OCI-LY1 (cell line): ENCODE measurements around the gene THOC5.

Experiments used
- H2AFZ ChIP-seq: fragments of 200-600 bp; sonication (generic), shearing (Covaris generic); 2 replicates; pipeline ENCODE4 v1.6.0; 2014; ENCODE audit warnings: antibody characterized with exemption, mild to moderate bottlenecking, low read length
- H3F3A ChIP-seq: fragments of 200-600 bp; sonication (generic), shearing (Covaris generic); 2 replicates; pipeline ENCODE4 v1.6.0; 2014; ENCODE audit warnings: mild to moderate bottlenecking, antibody characterized with exemption, low read length, moderate library complexity; ENCODE audit not compliant: insufficient read depth
- H3K27ac ChIP-seq: fragments of 200-600 bp; sonication (generic); 2 replicates; pipeline ENCODE4 v1.5.1; 2014; ENCODE audit warnings: low read length, mixed run types, mild to moderate bottlenecking, low read depth; ENCODE audit not compliant: poor library complexity, severe bottlenecking
- H3K27me3 ChIP-seq: fragments of 200-600 bp; sonication (generic); 2 replicates; pipeline ENCODE4 v1.6.0; 2014; ENCODE audit warnings: antibody characterized with exemption, mild to moderate bottlenecking, low read length, moderate library complexity; ENCODE audit not compliant: insufficient read depth
- H3K36me3 ChIP-seq: fragments of 200-600 bp; sonication (generic); 2 replicates; pipeline ENCODE4 v1.6.1; 2014; ENCODE audit warnings: mild to moderate bottlenecking, antibody characterized with exemption, low read length, moderate library complexity, mixed read lengths; ENCODE audit not compliant: insufficient read depth
- H3K4me1 ChIP-seq: fragments of 200-600 bp; sonication (generic); 2 replicates; pipeline ENCODE4 v1.5.1; 2014; ENCODE audit warnings: mild to moderate bottlenecking, low read length, moderate library complexity; ENCODE audit not compliant: insufficient read depth, severe bottlenecking
- H3K4me2 ChIP-seq: fragments of 200-600 bp; sonication (generic), shearing (Covaris generic); 2 replicates; pipeline ENCODE4 v1.6.1; 2014; ENCODE audit warnings: low read length
- H3K4me3 ChIP-seq: fragments of 200-600 bp; sonication (generic); 2 replicates; pipeline ENCODE4 v1.5.1; 2014; ENCODE audit warnings: low read length, low read depth, mild to moderate bottlenecking, mixed read lengths; ENCODE audit not compliant: poor library complexity, severe bottlenecking
- H3K79me2 ChIP-seq: fragments of 200-600 bp; shearing (Covaris generic); 2 replicates; pipeline ENCODE4 v1.6.1; 2016; ENCODE audit warnings: mixed run types, low read length, mixed read lengths; ENCODE audit not compliant: insufficient read depth
- H3K9ac ChIP-seq: fragments of 200-600 bp; sonication (generic), shearing (Covaris generic); 2 replicates; pipeline ENCODE4 v1.6.1; 2014; ENCODE audit warnings: mild to moderate bottlenecking, low read length, mixed read lengths
- H3K9me2 ChIP-seq: fragments of 200-600 bp; sonication (generic), shearing (Covaris generic); 2 replicates; pipeline ENCODE4 v1.6.1; 2014; ENCODE audit warnings: low read depth, mild to moderate bottlenecking, low read length, mixed read lengths
- H3K9me3 ChIP-seq: fragments of 200-600 bp; shearing (Covaris generic); 2 replicates; pipeline ENCODE4 v1.6.1; 2014; ENCODE audit warnings: low read length, mixed read lengths
- H4K20me1 ChIP-seq: fragments of 200-600 bp; sonication (generic), shearing (Covaris generic); 2 replicates; pipeline ENCODE4 v1.6.0; 2016; ENCODE audit warnings: mild to moderate bottlenecking, low read length; ENCODE audit not compliant: insufficient read depth
- EZH2 ChIP-seq: fragments of 200-600 bp; sonication (generic), shearing (Covaris generic); IDR thresholded peaks from 2 replicates; pipeline ENCODE4 v1.8.0; 2017; ENCODE audit warnings: borderline replicate concordance, mixed run types, mild to moderate bottlenecking, antibody characterized with exemption, low read length, moderate library complexity, mixed read lengths
- TF ChIP-seq, protein P1 (sequence below): fragments of 200-600 bp; sonication (generic), shearing (Covaris generic); IDR thresholded peaks from 2 replicates; pipeline ENCODE4 v1.5.1; 2017; ENCODE audit warnings: mild to moderate bottlenecking, antibody characterized with exemption, low read length, moderate library complexity, mixed read lengths

The THOC5 gene

DNA sequence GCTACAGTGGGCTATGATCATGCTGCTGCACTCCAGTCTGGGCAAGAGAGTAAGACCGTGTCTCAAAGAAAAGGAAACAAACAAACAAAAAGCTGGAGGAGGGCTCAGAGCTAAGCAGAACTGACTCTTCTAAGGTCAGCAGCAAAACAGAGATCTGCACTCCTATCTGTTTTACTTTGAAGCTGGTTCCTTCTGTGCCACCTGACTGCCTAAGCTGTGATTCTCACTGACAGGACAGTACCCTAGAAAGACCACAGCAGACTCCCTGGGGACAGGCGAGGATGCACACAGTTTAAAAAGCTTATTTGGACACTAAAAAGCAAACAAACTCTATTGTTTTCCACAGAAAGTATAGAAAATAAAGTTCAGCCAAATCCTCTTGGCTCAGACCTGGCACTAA lies 43.0 kb downstream of the THOC5 start:
- no peak overlapping the region for H3K9ac ChIP-seq
- H3K9me2 ChIP-seq, result no peaks in the 10 kb centered on the region
- H3K27ac ChIP-seq, result no peak overlapping the region
- H2AFZ ChIP-seq, result no peak overlapping the region
- no peaks in the 10 kb centered on the region for H3K79me2 ChIP-seq
- no peak for TF ChIP-seq EZH2
- TF ChIP-seq, protein P1, sequence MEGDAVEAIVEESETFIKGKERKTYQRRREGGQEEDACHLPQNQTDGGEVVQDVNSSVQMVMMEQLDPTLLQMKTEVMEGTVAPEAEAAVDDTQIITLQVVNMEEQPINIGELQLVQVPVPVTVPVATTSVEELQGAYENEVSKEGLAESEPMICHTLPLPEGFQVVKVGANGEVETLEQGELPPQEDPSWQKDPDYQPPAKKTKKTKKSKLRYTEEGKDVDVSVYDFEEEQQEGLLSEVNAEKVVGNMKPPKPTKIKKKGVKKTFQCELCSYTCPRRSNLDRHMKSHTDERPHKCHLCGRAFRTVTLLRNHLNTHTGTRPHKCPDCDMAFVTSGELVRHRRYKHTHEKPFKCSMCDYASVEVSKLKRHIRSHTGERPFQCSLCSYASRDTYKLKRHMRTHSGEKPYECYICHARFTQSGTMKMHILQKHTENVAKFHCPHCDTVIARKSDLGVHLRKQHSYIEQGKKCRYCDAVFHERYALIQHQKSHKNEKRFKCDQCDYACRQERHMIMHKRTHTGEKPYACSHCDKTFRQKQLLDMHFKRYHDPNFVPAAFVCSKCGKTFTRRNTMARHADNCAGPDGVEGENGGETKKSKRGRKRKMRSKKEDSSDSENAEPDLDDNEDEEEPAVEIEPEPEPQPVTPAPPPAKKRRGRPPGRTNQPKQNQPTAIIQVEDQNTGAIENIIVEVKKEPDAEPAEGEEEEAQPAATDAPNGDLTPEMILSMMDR, result no peak
- H3K4me3 ChIP-seq, result no peak overlapping the region
- H4K20me1 ChIP-seq, result no peaks in the 10 kb centered on the region
- H3F3A ChIP-seq, result no peaks in the 10 kb centered on the region
- H3K9me3 ChIP-seq, result no peaks in the 10 kb centered on the region
- H3K4me1 ChIP-seq, result no peaks in the 10 kb centered on the region
- H3K27me3 ChIP-seq, result no peaks in the 10 kb centered on the region
- H3K36me3 ChIP-seq, result peaks cover 75% of the 10 kb centered on the region
- H3K4me2 ChIP-seq, result no peak overlapping the region

DNA sequence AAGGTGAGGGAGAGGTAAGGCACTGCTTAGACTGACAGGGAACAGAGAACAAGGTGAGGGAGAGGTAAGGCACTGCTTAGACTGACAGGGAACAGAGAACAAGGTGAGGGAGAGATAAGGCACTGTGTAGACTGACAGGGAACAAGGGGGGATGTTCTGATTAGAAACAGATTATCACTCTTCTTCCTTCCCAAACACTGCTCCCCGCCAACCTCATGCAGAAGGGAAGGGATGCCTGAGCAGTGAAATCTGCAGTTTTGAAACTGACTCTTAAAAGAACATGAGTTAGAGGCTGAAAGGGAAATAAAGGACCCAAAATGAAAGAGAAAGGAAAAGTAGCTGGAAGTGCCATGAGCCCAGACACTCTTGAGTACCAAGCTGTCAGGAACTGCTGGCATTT lies 43.7 kb downstream of the THOC5 start:
- Histone ChIP-seq H4K20me1 (no peaks in the 10 kb centered on the region), H3K27ac (no peak overlapping the region), H2AFZ (no peak overlapping the region), H3K36me3 (peaks cover 70% of the 10 kb centered on the region), H3K4me2 (no peak overlapping the region), H3F3A (no peaks in the 10 kb centered on the region), H3K9ac (no peak overlapping the region), H3K4me1 (no peaks in the 10 kb centered on the region), H3K9me2 (no peaks in the 10 kb centered on the region), H3K4me3 (no peak overlapping the region), H3K9me3 (no peaks in the 10 kb centered on the region), H3K27me3 (no peaks in the 10 kb centered on the region), H3K79me2 (no peaks in the 10 kb centered on the region)
- TF ChIP-seq, protein P1, result no peak
- TF ChIP-seq EZH2, result no peak

DNA sequence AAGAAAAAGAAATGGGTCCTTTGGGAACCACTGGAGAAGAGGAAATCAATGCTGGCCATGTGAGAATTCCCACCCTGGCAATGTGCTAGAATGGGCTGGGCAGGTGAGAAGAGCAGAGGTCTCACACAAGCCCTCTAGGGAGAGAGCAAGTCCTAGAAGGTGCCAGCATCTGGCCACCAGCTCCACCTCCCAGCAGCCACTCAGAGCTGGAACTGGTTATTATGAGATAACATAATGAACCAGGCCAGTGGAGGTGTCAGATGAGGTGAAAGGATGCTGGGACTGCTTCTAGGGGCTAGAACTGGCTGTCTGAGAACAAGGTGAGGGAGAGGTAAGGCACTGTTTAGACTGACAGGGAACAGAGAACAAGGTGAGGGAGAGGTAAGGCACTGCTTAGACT lies 44.3 kb downstream of the THOC5 start:
- no peak overlapping the region for H3K4me3 ChIP-seq
- H3K36me3 ChIP-seq, result peaks cover 70% of the 10 kb centered on the region
- H4K20me1 ChIP-seq, result no peaks in the 10 kb centered on the region
- H3K27ac ChIP-seq, result no peak overlapping the region
- no peaks in the 10 kb centered on the region for H3K9me2 ChIP-seq
- H3K79me2 ChIP-seq, result no peaks in the 10 kb centered on the region
- H3K9ac ChIP-seq, result no peak overlapping the region
- H3K4me2 ChIP-seq, result no peak overlapping the region
- H3K27me3 ChIP-seq, result no peaks in the 10 kb centered on the region
- H3F3A ChIP-seq, result no peaks in the 10 kb centered on the region
- no peaks in the 10 kb centered on the region for H3K4me1 ChIP-seq
- TF ChIP-seq, protein P1, result no peak
- TF ChIP-seq EZH2, result no peak
- no peaks in the 10 kb centered on the region for H3K9me3 ChIP-seq
- H2AFZ ChIP-seq, result no peak overlapping the region
